Left renal pelvis (tissue), 4 donors: Measurements from ENCODE around the gene PLAC8. TPM values are rescaled to one million over a fixed set of nuclear protein-coding genes. Genes with fewer than 3 reads are reported as not detected.
"Not testable (repeated sequence)": the region's sequence is repeated elsewhere in the genome, so short reads cannot be mapped to it uniquely, and the experiment has no call there.

Experiments used
- DNase-seq, 4 donors: peaks; one replicate each; pipeline ENCODE4 v3.0.0-alpha.2; 2013; ENCODE audit warnings: low read depth in 4 of 4, low spot score in 3 of 4
- polyA plus RNA-seq, 4 donors: library from polyadenylated mRNA; unstranded; fragments of 120-200 nt; gene quantifications; one replicate each; pipeline ENCODE4 v1.2.1, GENCODE V29; 2013; ENCODE audit not compliant: insufficient read length in 4 of 4

PLAC8 gene
- polyA plus RNA-seq, 4 donors, result 1.9 to 3.3 (median 2.9) TPM

GRCh38 chr4:83112678-83113428 is 1.7 kb downstream of the PLAC8 start:
- no peak for DNase-seq

- DNase-seq, result no peak
These were observed 2.3 kb downstream of the PLAC8 start for GRCh38 chr4:83112231-83112630.

DNA sequence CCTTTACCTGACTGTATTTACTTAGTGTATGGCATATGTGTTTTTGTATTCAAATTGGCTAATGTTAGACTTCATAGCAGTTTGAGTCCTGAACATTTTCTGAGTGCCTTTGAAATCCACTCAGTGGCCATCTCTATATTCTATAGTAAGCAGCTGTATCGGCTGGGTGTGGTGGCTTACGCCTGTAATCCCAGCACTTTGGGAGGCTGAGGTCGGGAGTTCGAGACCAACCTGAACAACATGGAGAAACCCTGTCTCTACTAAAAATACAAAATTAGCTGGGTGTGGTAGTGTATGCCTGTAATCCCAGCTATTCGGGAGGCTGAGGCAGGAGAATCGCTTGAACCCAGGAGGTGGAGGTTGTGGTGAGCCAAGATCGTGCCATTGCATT is 2.8 kb downstream of the PLAC8 start:
- not testable (repeated sequence) for DNase-seq

- DNase-seq, result no peak
These were observed 3.4 kb downstream of the PLAC8 start for GRCh38 chr4:83110970-83111750.

- peak; percentile 46 to 76 (median 64) for DNase-seq
These were observed 4.1 kb downstream of the PLAC8 start for GRCh38 chr4:83110223-83110945.

DNA sequence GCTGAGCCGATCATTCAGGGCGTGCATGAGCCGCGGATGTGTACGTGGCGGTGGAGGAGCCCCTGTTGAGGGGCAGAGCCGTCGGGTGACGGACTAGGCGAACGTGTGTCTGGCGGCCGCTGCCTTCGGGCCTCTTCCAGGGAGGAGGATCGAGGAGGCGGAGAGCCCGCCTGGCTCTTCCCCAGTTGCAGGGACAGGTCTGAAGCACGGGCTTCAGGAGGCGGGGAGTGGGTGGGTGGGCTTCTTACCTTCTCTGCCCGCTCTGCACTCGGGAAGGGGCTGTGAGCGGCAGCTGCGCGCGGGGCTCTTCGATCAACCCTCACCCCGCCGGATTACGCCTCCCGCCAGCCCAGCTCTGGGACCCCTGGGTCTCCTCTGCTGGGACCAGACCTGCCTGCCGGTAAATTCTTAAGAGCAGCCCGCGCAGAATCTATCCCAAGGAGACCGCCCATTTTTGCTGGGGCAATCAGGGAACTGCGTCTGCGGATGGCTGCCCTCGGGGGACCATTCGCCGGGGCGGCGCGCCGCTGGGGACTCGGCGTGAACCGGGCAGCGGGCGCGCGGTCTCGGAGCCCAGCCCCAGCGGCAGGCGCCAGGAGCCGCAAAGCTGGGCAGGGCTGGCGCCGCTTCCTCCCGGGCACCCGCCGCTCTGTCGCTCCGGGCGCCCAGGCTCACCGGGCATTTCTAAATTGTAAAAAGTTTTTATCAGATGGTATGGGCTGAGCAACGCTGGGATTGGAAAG is 4.9 kb downstream of the PLAC8 start:
- DNase-seq, result peak in 2 of 4 donors; percentile 8 to 27

- no peak for DNase-seq
These were observed 6.2 kb downstream of the PLAC8 start for GRCh38 chr4:83108101-83108861.

GRCh38 chr4:83107631-83108030 is 6.9 kb downstream of the PLAC8 start:
- DNase-seq, result no peak

GRCh38 chr4:83104991-83105390 is 9.5 kb downstream of the PLAC8 start:
- DNase-seq, result no peak

DNA sequence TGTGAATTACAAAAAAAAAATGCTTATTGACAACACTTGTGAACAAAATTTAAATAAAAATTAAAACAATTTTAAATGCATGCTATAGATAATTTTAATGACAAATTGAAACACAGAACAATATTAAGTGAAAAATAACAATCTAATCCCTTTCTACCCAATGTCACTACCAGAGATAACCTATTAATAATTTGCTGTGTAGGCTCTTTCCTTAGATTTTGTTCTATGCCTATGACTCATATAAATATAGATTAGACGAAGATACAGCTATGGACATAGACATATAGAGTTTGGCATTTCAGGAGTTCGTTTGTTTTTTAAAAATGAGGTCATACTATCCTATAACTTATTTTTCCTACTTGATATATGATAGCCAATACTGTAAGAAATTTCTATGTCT is 18.1 kb downstream of the PLAC8 start:
- DNase-seq, result no peak

DNA sequence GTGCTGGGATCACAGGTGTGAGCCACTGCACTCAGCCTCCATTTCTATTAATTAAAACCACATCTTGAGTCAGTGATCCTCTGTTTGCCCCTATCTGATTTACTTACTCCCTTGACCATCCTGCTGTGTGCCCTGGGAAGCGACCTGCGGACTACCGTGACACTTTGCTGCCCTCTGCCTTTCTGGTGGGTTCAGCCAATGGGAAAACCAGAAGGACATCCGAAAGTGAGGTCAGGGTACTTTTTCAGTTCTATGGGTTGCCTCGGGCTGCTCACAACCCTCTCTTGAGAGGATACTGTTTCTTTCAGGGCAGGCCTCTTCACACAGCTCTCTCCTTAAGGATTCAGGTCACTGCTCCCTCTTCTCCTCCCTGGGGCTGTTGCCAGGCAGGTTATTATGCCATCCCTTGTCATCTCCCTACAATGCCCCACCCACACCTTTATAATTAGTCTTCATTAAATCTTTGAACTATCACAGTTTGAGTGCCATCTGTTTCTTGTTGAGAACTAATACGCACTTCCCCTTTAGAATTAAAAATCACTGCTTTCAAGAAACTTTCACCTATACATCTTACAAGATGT is 21.4 kb downstream of the PLAC8 start:
- no peak for DNase-seq

DNA sequence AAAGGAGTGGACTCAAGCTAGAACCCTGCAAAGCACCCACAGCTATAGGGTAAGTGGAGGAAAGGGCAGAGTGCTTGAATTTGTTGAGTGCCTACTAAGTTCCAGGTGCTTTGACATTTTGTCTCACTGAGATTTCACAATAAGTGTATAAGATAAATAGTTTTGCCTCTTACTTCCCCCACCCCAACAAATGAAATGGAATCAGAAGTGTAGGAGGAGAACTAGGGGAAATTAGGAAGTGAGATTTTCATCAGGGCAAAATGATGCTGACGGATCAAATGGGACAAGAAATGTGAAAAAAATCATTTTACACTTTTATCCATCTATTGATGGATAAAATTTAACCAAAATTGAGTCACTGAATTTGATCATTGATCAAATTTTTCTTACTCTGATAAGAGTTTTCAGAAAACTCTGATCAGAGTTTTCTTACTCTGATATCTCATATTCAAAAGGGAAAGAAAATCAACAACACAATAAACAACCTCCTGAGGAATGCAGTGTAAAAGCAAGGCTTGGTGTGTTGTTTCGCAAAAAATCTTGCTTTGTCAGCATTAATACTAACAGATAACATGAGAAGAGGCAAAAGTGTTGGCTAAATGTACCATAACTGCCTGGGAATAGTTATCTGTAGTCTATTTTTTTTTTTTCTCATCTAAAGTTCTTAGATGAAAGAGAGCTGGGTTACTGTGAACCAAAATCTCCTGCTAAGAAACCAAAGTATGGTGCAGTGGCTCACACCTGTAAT is 24.9 kb downstream of the PLAC8 start:
- DNase-seq, result no peak

- not testable (repeated sequence) for DNase-seq
These were observed 29.6 kb downstream of the PLAC8 start for GRCh38 chr4:83084956-83085355.

- no peak for DNase-seq
These were observed 30.5 kb downstream of the PLAC8 start for GRCh38 chr4:83083925-83084475.

GRCh38 chr4:83082777-83083176 is 31.8 kb downstream of the PLAC8 start:
- no peak for DNase-seq

- DNase-seq, result no peak
These were observed 34.0 kb downstream of the PLAC8 start for GRCh38 chr4:83080561-83080960.

DNA sequence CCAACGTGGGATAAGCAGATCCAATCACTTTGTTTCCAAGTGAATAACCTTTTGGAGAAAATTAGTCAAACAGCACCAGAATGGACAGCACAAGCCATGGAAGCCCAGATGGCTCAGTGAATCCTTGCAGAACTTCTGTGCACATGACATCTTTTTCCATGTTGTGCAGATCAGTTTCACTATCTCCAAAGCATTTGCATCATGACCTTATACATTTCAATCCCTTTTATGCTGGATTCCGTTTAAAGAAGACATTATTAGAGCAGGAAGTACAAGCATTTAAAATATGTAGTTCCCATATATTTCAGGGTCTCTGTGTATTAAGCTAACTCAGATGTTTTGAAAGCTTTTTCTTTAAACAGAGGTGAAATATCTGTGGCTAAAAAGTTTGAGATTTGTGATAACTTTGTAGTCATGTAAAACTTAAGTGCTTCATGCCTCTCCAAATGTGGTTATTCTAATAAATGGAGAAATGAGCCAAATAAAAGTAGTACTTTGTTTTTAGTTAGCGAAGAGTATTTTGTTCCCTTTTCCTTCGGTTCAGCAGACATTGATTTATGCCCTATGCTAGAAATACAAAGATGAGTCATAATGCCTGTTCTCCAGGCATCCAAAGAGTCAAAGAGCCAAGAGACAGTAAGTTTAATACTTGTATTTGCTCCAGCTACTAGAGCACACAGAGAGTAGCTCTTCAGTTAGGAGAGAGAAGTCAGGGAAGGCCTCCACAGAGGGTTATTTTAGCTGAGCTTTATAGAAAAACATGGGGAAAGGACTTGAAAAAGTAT is 39.0 kb downstream of the PLAC8 start:
- DNase-seq, result no peak

- not testable (repeated sequence) for DNase-seq
These were observed 39.7 kb downstream of the PLAC8 start for GRCh38 chr4:83074783-83075182.
